ENCODE measurements around the gene ICAM3. TPM values are rescaled to one million over a fixed set of nuclear protein-coding genes. Genes with fewer than 3 reads are reported as not detected.
"Not testable (repeated sequence)": the region's sequence is repeated elsewhere in the genome, so short reads cannot be mapped to it uniquely, and the experiment has no call there.

ICAM3 gene
- 115 and 116 TPM in 2 replicates for total RNA-seq

DNA sequence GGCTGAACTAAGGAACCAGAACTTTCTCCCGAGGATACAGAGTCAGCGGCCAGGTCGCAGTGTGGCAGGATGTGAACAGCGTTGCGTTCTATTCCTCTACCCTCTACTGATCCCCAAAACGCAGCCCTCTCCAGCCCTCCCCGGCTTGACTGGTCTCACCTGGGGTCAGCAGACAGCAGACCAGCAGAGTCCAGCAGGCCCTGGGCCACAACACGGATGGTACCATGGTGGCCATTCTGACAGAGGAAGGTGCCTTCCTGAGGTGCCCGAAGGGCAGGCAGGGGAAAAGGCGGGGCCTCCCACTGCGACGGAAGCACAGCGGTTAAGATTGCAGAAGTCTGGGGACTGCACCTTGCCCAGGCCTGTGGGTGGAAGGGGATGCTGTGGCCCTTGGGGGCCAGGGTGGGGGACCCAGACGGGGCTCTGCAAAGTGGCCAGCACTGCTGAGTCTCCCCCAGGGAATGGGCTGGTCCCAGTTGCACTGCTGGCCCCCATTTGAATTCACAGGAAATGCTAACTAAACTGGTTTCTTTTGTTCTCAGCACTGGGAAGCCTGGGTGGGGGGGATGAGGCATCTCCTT lies at the start of gene ICAM3:
Gene ICAM3, minus strand, starts transcription at position 245 of the 581 bp plus-strand sequence. Its CDS starts 10 bp downstream, at position 235.
- H3K27ac Mint-ChIP-seq, result peak within 1 kb of the TSS; percentile 89
- DNase-seq (ENCODE audit: low spot score), result peak; percentile 61
- H3K27me3 Mint-ChIP-seq (ENCODE audit: low read depth), result no peaks in the 10 kb centered on the region
- H3K36me3 Mint-ChIP-seq (ENCODE audit: low read depth), result no peaks in the 10 kb centered on the region
- H3K4me3 Mint-ChIP-seq (ENCODE audit: low read depth), result peak within 1 kb of the TSS; percentile 92
- intact Hi-C loops (cut with micrococcal nuclease), result no loop called here
- no peaks in the 10 kb centered on the region for H3K9me3 Mint-ChIP-seq
- peaks cover 21% of the 10 kb centered on the region for H3K4me1 Mint-ChIP-seq (ENCODE audit: low read depth)

GRCh38 chr19:10388957-10389356 lies 49.5 kb upstream of the ICAM3 start:
- H3K4me3 Mint-ChIP-seq (ENCODE audit: low read depth), result no peak overlapping the region
- peak; percentile 69 for DNase-seq (ENCODE audit: low spot score)
- no peaks in the 10 kb centered on the region for H3K27me3 Mint-ChIP-seq (ENCODE audit: low read depth)
- intact Hi-C loops (cut with micrococcal nuclease), result loop anchor here (1.0 kb wide), 2 partner anchors 119 to 129 kb away; no protein-coding TSS in a partner anchor
- no peaks in the 10 kb centered on the region for H3K9me3 Mint-ChIP-seq
- H3K4me1 Mint-ChIP-seq (ENCODE audit: low read depth), result peaks cover 5% of the 10 kb centered on the region
- no peak overlapping the region for H3K27ac Mint-ChIP-seq
- peaks cover 40% of the 10 kb centered on the region for H3K36me3 Mint-ChIP-seq (ENCODE audit: low read depth)

- no peak overlapping the region for H3K4me3 Mint-ChIP-seq (ENCODE audit: low read depth)
- H3K9me3 Mint-ChIP-seq, result no peaks in the 10 kb centered on the region
- no peak for DNase-seq (ENCODE audit: low spot score)
- intact Hi-C loops (cut with micrococcal nuclease), result loop anchor here (5.0 kb wide), 1 partner anchor 52 kb away; the partner anchor contains the start of gene RAVER1
- no peaks in the 10 kb centered on the region for H3K27me3 Mint-ChIP-seq (ENCODE audit: low read depth)
- no peak overlapping the region for H3K27ac Mint-ChIP-seq
- H3K4me1 Mint-ChIP-seq (ENCODE audit: low read depth), result peaks cover 12% of the 10 kb centered on the region
- H3K36me3 Mint-ChIP-seq (ENCODE audit: low read depth), result peaks cover 17% of the 10 kb centered on the region
Measured at GRCh38 chr19:10384580-10384979, 45.2 kb upstream of the ICAM3 start.

- DNase-seq (ENCODE audit: low spot score); H3K27me3 Mint-ChIP-seq (ENCODE audit: low read depth); H3K27ac Mint-ChIP-seq; H3K4me3 Mint-ChIP-seq (ENCODE audit: low read depth); H3K9me3 Mint-ChIP-seq: not testable (repeated sequence)
- peaks cover 21% of the 10 kb centered on the region for H3K36me3 Mint-ChIP-seq (ENCODE audit: low read depth)
- intact Hi-C loops (cut with micrococcal nuclease), result loop anchor here (5.0 kb wide), 1 partner anchor 51 kb away; the partner anchor contains the start of gene RAVER1
- H3K4me1 Mint-ChIP-seq (ENCODE audit: low read depth), result peaks cover 16% of the 10 kb centered on the region
Measured at GRCh38 chr19:10383223-10383499, 43.7 kb upstream of the ICAM3 start.

DNA sequence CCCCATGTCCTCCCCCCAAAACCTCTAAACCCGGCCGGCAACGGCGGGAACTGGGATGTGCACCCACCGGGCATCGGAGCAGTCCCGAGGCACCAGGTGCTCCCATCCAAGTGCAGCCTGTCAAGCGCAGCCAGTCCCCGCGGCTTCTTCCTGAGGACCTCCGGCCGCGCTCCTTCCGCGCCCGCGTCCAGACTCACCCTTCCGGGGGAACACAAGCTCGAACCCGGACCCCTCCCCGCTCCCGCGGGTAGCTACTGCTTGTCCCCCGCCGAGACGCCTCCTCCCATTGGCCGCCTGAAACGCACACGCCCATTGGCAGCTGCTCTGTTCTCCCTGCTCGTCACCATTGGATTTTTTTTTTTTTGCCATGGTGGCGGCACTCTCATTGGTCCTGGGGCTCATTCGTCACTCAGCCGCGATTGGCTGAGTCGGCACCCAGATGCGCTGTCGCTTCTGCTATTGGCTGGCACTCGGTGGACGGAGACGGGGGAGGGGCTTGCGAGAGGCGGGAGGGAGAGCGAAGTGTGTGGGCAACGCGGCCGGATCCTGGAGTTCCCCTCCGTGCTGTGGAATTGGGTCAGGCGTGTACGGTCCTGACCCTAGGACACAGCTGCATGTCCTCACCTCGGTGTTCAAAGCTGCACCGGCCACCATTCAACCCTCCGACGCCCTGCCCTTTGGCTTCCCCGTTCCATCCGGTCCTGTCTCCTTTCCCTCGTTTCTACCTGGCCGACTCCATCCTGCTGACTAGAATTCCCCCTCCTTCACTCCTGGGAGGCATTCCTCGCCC lies 41.1 kb upstream of the ICAM3 start, which contains the start of gene TYK2:
Gene TYK2, minus strand, starts transcription at position 260 of the 790 bp plus-strand sequence. CDS start 2,166 bp downstream, outside the sequence.
- DNase-seq (ENCODE audit: low spot score), result peak; percentile 98
- no peaks in the 10 kb centered on the region for H3K27me3 Mint-ChIP-seq (ENCODE audit: low read depth)
- no peaks in the 10 kb centered on the region for H3K9me3 Mint-ChIP-seq
- peaks cover 29% of the 10 kb centered on the region for H3K36me3 Mint-ChIP-seq (ENCODE audit: low read depth)
- H3K4me1 Mint-ChIP-seq (ENCODE audit: low read depth), result peaks cover 16% of the 10 kb centered on the region
- peak within 1 kb of the TSS; percentile 88 for H3K4me3 Mint-ChIP-seq (ENCODE audit: low read depth)
- peak within 1 kb of the TSS; percentile 88 for H3K27ac Mint-ChIP-seq
- intact Hi-C loops (cut with micrococcal nuclease), result loop anchor here (2.0 to 5.0 kb wide), 2 partner anchors 48 to 110 kb away; partner anchors contain the start of genes ICAM1 and RAVER1

GRCh38 chr19:10379880-10380312 lies 40.5 kb upstream of the ICAM3 start:
- Mint-ChIP-seq H3K9me3 (no peaks in the 10 kb centered on the region), H3K4me1 (ENCODE audit: low read depth) (peaks cover 16% of the 10 kb centered on the region), H3K27ac (peak overlapping the region; percentile 88), H3K27me3 (ENCODE audit: low read depth) (no peaks in the 10 kb centered on the region), H3K36me3 (ENCODE audit: low read depth) (peaks cover 32% of the 10 kb centered on the region), H3K4me3 (ENCODE audit: low read depth) (peak overlapping the region; percentile 88)
- intact Hi-C loops (cut with micrococcal nuclease), result loop anchor here (2.0 to 5.0 kb wide), 2 partner anchors 48 to 109 kb away; partner anchors contain the start of genes ICAM1 and RAVER1
- no peak for DNase-seq (ENCODE audit: low spot score)

- Mint-ChIP-seq H3K9me3 (no peaks in the 10 kb centered on the region), H3K27ac (no peak overlapping the region), H3K27me3 (ENCODE audit: low read depth) (no peaks in the 10 kb centered on the region), H3K4me1 (ENCODE audit: low read depth) (peaks cover 16% of the 10 kb centered on the region), H3K4me3 (ENCODE audit: low read depth) (peak overlapping the region; percentile 21), H3K36me3 (ENCODE audit: low read depth) (peaks cover 40% of the 10 kb centered on the region)
- DNase-seq (ENCODE audit: low spot score), result no peak
- intact Hi-C loops (cut with micrococcal nuclease), result no loop called here
Measured at GRCh38 chr19:10378124-10378523, 38.7 kb upstream of the ICAM3 start.

GRCh38 chr19:10377140-10377640 lies 37.8 kb upstream of the ICAM3 start:
- H3K36me3 Mint-ChIP-seq (ENCODE audit: low read depth), result peaks cover 40% of the 10 kb centered on the region
- H3K27me3 Mint-ChIP-seq (ENCODE audit: low read depth); H3K9me3 Mint-ChIP-seq; DNase-seq (ENCODE audit: low spot score); intact Hi-C loops (cut with micrococcal nuclease): not testable (repeated sequence)
- peak overlapping the region; percentile 22 for H3K27ac Mint-ChIP-seq
- peak overlapping the region; percentile 30 for H3K4me3 Mint-ChIP-seq (ENCODE audit: low read depth)
- H3K4me1 Mint-ChIP-seq (ENCODE audit: low read depth), result peaks cover 16% of the 10 kb centered on the region

GRCh38 chr19:10374931-10375330 lies 35.5 kb upstream of the ICAM3 start:
- DNase-seq (ENCODE audit: low spot score), result no peak
- H3K4me3 Mint-ChIP-seq (ENCODE audit: low read depth), result no peak overlapping the region
- H3K9me3 Mint-ChIP-seq, result no peaks in the 10 kb centered on the region
- peaks cover 38% of the 10 kb centered on the region for H3K36me3 Mint-ChIP-seq (ENCODE audit: low read depth)
- intact Hi-C loops (cut with micrococcal nuclease), result no loop called here
- peaks cover 8% of the 10 kb centered on the region for H3K4me1 Mint-ChIP-seq (ENCODE audit: low read depth)
- no peak overlapping the region for H3K27ac Mint-ChIP-seq
- no peaks in the 10 kb centered on the region for H3K27me3 Mint-ChIP-seq (ENCODE audit: low read depth)

GRCh38 chr19:10372690-10373089 lies 33.3 kb upstream of the ICAM3 start:
- Mint-ChIP-seq H3K4me3 (ENCODE audit: low read depth) (no peak overlapping the region), H3K27me3 (ENCODE audit: low read depth) (no peaks in the 10 kb centered on the region), H3K36me3 (ENCODE audit: low read depth) (peaks cover 40% of the 10 kb centered on the region), H3K4me1 (ENCODE audit: low read depth) (no peaks in the 10 kb centered on the region), H3K9me3 (no peaks in the 10 kb centered on the region), H3K27ac (no peak overlapping the region)
- DNase-seq (ENCODE audit: low spot score), result no peak
- intact Hi-C loops (cut with micrococcal nuclease), result no loop called here

DNA sequence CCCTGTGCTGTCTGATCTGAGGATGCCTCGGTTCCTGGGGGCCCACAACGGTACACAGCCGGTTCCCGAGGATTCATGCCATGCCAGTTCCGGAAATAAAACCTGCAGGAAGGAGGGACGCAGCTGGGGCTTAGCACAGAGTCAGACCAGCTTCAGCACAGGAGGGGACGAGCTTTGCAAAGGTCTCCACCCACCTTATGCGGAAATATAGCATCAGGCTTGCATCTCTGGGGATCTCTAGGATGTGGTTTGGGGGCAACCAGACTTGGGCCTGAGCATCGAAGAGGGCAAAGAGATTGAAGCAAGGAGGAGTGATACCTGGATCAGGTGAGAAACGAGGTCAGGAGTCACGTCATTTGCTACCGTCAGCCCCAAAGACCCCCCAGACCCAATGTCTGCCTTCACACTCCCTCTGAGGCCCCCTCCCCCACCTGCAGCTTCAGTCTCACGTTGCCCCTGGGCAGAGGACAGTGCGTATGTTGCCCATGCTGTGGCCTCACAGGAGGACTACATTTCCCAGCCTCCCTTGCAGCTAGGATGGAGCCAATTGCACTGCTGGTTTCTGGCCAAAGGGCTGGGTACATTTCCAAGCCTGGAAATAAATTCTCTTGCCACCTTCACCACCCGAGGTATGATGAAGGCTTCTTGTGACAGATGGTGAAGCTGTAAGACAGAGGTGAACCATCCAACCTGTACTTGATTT lies 28.8 kb upstream of the ICAM3 start:
- Mint-ChIP-seq H3K27me3 (ENCODE audit: low read depth) (no peaks in the 10 kb centered on the region), H3K4me3 (ENCODE audit: low read depth) (no peak overlapping the region), H3K36me3 (ENCODE audit: low read depth) (peaks cover 48% of the 10 kb centered on the region), H3K4me1 (ENCODE audit: low read depth) (no peaks in the 10 kb centered on the region), H3K27ac (no peak overlapping the region), H3K9me3 (no peaks in the 10 kb centered on the region)
- no peak for DNase-seq (ENCODE audit: low spot score)
- intact Hi-C loops (cut with micrococcal nuclease), result no loop called here

DNA sequence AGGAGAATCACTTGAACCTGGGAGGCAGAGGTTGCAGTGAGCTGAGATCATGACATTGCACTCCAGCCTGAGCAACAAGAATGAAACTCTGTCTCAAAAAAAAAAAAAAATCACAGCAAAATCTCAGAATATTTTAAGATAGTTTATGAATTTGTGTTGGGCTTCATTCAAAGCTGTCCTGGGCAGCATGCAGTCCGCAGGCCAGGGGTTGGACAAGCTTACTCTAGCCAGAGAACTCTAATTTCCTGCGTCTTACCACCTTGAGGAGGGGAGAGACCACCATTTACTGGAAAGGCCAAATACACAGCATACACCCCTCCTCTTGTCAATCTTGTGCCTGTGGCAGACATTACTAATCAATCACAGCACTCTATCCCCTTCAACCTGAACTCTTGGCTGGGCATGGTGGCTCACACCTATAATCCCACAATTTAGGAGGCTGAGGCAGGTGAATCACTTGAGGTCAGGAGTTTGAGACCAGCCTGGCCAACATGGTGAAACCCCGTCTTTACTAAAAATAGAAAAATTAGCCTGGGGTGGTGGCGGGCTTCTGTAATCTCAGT lies 27.6 kb upstream of the ICAM3 start:
- intact Hi-C loops (cut with micrococcal nuclease); DNase-seq (ENCODE audit: low spot score); H3K4me1 Mint-ChIP-seq (ENCODE audit: low read depth); H3K27ac Mint-ChIP-seq; H3K9me3 Mint-ChIP-seq; H3K4me3 Mint-ChIP-seq (ENCODE audit: low read depth); H3K27me3 Mint-ChIP-seq (ENCODE audit: low read depth): not testable (repeated sequence)
- peaks cover 57% of the 10 kb centered on the region for H3K36me3 Mint-ChIP-seq (ENCODE audit: low read depth)

All from activated T-helper 2 cell treated with anti-CD3 and anti-CD28 coated beads, Interferon-gamma antibody, Interleukin-2, Interleukin-4, amounts not matched to agents 10 μg/mL and 5 μg/mL and 100 μg/mL, durations not matched to agents 14 hours and 24 hours and 36 hours (primary cell).